SU-DHL-6 (cell line): ENCODE data around the gene FAM217B.

ENCODE experiments used
- CTCF ChIP-seq: fragments of 200-600 bp; sonication (generic); IDR thresholded peaks from one replicate; pipeline ENCODE4 v1.5.1; 2017; ENCODE audit warnings: antibody characterized with exemption, mild to moderate bottlenecking, low read length, moderate library complexity; ENCODE audit not compliant: insufficient read depth, poor library complexity, severe bottlenecking
- EZH2phosphoT487 ChIP-seq: fragments of 200-600 bp; sonication (generic), shearing (Covaris generic); conservative IDR thresholded peaks from 2 replicates; pipeline ENCODE4 v1.6.1; 2018; ENCODE audit warnings: mild to moderate bottlenecking, antibody characterized with exemption, low read length, moderate library complexity, mixed read lengths

- no peak for TF ChIP-seq EZH2phosphoT487
- no peak for TF ChIP-seq CTCF
Observed at GRCh38 chr20:59997896-59998295, 57.7 kb downstream of the FAM217B start.
